Measurements from ENCODE around the gene PABPN1L. TPM values are rescaled to one million over a fixed set of nuclear protein-coding genes. Genes with fewer than 3 reads are reported as not detected.

Gene PABPN1L
- total and polyA plus RNA-seq, 8 donors, result 0.15 TPM; not detected in 7

DNA sequence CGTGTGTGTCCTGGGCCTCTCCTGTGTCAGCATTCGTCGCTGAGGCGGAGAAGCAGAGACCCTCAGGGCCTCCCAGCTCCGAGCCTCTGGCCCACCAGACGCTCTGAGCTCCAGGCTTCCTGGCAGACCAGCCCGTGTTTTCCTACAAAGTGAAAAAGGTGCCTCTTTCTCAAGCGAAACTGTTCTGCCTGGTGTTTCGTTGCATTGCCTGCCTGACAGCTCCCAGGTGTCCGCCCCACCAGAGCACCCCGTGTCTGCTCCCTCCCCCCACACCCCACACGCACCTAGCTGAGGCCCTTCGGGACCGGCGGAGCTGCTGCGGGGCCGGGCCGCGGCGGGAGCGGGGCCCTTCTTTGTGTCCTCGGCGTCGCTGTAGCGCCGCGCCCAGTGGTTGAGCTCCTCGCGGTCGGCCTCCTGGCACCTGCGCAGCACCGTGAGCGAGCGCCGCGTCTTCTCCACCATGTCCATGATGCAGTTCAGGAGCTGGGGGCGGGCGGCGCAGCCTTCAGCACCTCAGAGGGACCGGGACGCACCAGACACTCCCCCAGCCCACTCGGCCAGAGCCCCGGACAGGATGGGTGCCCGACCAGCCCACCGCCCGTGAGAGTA lies 14.7 kb upstream of the PABPN1L start:
- 34 to 57% (median 39%) methylated on average over 31 to 46 of the region's 46 CpGs for WGBS, 5 donors
- Histone ChIP-seq H3K4me1 (peaks cover 9 to 22% (median 16%) of the 10 kb centered on the region in 4 donors), H3K27ac (no peak overlapping the region), H3K4me3 (peak overlapping the region; percentile 13 to 37 (median 16)), H3K9me3 (no peaks in the 10 kb centered on the region), H3K27me3 (peaks cover 0 to 48% (median 8%) of the 10 kb centered on the region in 3 donors), H3K36me3 (peaks cover 0 to 54% (median 39%) of the 10 kb centered on the region in 4 donors)
- TF ChIP-seq POLR2A (IDR thresholded peaks at IDR 0.05) (no peak), EP300 (IDR thresholded peaks at IDR 0.05) (no peak), POLR2AphosphoS5 (IDR thresholded peaks at IDR 0.05) (no peak)
- TF ChIP-seq, protein P1, sequence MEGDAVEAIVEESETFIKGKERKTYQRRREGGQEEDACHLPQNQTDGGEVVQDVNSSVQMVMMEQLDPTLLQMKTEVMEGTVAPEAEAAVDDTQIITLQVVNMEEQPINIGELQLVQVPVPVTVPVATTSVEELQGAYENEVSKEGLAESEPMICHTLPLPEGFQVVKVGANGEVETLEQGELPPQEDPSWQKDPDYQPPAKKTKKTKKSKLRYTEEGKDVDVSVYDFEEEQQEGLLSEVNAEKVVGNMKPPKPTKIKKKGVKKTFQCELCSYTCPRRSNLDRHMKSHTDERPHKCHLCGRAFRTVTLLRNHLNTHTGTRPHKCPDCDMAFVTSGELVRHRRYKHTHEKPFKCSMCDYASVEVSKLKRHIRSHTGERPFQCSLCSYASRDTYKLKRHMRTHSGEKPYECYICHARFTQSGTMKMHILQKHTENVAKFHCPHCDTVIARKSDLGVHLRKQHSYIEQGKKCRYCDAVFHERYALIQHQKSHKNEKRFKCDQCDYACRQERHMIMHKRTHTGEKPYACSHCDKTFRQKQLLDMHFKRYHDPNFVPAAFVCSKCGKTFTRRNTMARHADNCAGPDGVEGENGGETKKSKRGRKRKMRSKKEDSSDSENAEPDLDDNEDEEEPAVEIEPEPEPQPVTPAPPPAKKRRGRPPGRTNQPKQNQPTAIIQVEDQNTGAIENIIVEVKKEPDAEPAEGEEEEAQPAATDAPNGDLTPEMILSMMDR (IDR thresholded peaks at IDR 0.05), result no peak
- intact Hi-C loops (cut with DNase I; ENCODE audit: low total_unique reads), result no loop called here
- peak; percentile 37 to 73 for DNase-seq

DNA sequence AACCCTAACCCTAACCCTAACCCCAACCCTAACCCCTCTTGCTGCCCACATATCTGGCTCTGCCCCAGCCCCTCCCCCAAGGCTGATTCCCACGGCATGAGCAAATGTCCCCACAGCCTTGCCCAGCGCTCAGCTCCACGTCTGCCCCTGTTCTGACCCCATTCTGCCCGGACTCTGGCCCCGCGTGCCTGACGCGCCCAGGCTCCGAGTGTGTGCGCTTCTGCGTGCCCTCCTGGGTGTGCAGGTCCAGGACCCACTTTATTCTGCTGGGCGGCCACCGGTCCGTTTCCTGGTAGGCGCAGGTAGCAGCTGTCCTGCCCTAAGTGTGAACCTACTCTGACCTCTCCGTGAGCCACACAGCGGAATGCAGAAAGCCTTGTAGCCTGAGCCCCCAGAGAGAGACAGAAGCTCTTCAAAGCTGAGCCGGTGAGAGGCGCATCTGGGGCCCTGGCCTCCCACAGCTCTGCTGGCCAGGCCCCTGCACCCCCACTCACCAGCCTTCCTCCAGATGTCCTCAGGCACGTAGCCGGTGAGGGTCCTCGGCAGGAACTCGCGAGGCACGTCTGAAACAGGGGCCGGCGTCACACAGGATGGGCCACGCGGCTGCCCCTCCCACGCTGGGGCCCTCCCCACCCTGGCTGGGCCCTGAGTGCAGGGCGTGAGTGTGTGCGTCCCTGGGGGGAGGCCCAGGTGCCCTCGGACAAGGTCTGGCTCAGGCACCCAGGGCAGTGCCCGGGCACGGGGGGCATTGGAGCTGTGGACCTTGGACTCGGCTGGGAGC lies 14.0 kb upstream of the PABPN1L start:
- DNase-seq, result peak in 1 of 2 donors; percentile 38
- H3K4me1 ChIP-seq, result peaks cover 9 to 18% (median 16%) of the 10 kb centered on the region in 4 donors
- H3K9me3 ChIP-seq, result no peaks in the 10 kb centered on the region
- 46 to 62% (median 57%) methylated on average over 29 to 36 of the region's 36 CpGs for WGBS, 5 donors
- no peak overlapping the region for H3K27ac ChIP-seq
- H3K4me3 ChIP-seq, result peak overlapping the region in 3 of 4 donors; percentile 16 to 37 (median 17)
- TF ChIP-seq POLR2AphosphoS5 (IDR thresholded peaks at IDR 0.05) (no peak), POLR2A (IDR thresholded peaks at IDR 0.05) (no peak), EP300 (IDR thresholded peaks at IDR 0.05) (no peak)
- TF ChIP-seq, protein P1 (IDR thresholded peaks at IDR 0.05), result no peak
- intact Hi-C loops (cut with DNase I; ENCODE audit: low total_unique reads), result no loop called here
- peaks cover 0 to 54% (median 39%) of the 10 kb centered on the region in 4 donors for H3K36me3 ChIP-seq
- peaks cover 0 to 48% (median 8%) of the 10 kb centered on the region in 3 donors for H3K27me3 ChIP-seq

DNA sequence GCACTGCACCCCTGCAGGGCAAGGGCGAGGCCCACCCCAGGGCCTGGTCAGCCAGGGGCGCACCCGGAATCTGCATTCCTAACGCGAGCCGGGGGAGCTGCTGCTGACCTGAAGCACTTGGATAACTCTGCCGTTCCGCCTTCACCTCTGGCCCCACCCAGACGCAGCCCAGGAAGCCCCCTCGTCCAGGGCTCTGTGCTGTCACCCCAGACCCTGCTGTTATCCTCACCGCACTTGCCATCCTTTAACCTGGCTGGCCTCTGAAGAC lies 13.3 kb upstream of the PABPN1L start:
- 79 to 84% (median 80%) methylated on average over 9 to 11 of the region's 11 CpGs for WGBS, 5 donors
- Histone ChIP-seq H3K36me3 (peaks cover 0 to 51% (median 37%) of the 10 kb centered on the region in 4 donors), H3K9me3 (no peaks in the 10 kb centered on the region), H3K27me3 (peaks cover 0 to 48% (median 8%) of the 10 kb centered on the region in 3 donors), H3K27ac (no peak overlapping the region), H3K4me1 (peaks cover 9 to 18% (median 16%) of the 10 kb centered on the region in 4 donors), H3K4me3 (no peak overlapping the region)
- no peak for DNase-seq
- intact Hi-C loops (cut with DNase I; ENCODE audit: low total_unique reads), result no loop called here
- TF ChIP-seq, protein P1 (IDR thresholded peaks at IDR 0.05), result no peak
- TF ChIP-seq POLR2AphosphoS5 (IDR thresholded peaks at IDR 0.05) (no peak), POLR2A (IDR thresholded peaks at IDR 0.05) (no peak), EP300 (IDR thresholded peaks at IDR 0.05) (no peak)

DNA sequence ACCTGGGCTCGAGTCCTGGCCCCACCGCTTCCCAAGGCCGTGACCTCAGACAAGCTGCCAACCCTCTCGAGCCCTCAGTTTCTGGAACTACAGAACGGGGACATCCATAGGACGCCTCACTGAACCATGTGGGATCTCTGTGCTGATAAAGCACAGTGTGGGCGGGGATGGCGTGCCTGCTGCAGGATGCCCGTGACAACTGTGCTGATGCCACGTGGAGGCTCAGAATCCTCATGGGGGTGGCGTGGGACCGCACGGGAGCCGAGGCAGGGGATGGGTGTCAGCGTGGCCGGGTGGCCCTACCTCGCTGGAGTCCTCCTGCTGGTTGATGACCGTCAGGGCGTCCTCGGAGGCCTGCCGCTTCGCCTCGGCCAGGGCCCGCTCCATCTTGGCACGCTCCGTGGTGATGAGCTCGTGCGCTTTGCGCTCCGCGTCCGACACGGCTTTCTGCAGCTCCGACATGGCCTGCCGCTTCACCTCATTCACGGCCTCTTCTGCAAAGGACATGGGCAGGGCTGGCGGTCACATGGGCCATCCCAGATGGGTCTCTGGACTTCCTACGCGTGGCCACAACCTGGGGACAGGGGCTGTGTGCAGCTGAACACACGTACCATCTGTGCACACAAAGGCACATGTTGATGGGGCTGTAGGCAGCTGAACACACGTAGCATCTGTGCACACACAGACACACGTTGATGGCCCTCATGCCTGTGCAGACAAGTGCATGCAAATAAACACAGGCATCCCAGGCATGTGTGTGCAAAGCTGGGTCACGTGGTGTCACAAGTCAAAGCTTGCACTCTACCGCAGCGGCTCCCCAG lies 12.7 kb upstream of the PABPN1L start:
- peaks cover 0 to 48% (median 8%) of the 10 kb centered on the region in 3 donors for H3K27me3 ChIP-seq
- peaks cover 9 to 18% (median 16%) of the 10 kb centered on the region in 4 donors for H3K4me1 ChIP-seq
- no peaks in the 10 kb centered on the region for H3K9me3 ChIP-seq
- peaks cover 0 to 48% (median 35%) of the 10 kb centered on the region in 4 donors for H3K36me3 ChIP-seq
- no peak for TF ChIP-seq EP300 (IDR thresholded peaks at IDR 0.05)
- no peak for TF ChIP-seq POLR2A (IDR thresholded peaks at IDR 0.05)
- TF ChIP-seq, protein P1 (IDR thresholded peaks at IDR 0.05), result no peak
- no peak for TF ChIP-seq POLR2AphosphoS5 (IDR thresholded peaks at IDR 0.05)
- 86 to 93% (median 92%) methylated on average over 41 to 45 of the region's 45 CpGs for WGBS, 5 donors
- no peak for DNase-seq
- no peak overlapping the region for H3K4me3 ChIP-seq
- no peak overlapping the region for H3K27ac ChIP-seq
- intact Hi-C loops (cut with DNase I; ENCODE audit: low total_unique reads), result no loop called here

Data from stomach (tissue), 9 donors.